Upper lobe of right lung (tissue), 1 donor: ENCODE data around the gene ZC3H7B. TPM values are rescaled to one million over a fixed set of nuclear protein-coding genes. Genes with fewer than 3 reads are reported as not detected.

ENCODE experiments used
- ATAC-seq: fragments of 200-7000 bp; cut with Tn5 transposase; one replicate; pipeline ENCODE4 v1.9.1; 2020; ENCODE audit warnings: mild to moderate bottlenecking, moderate library complexity
- DNase-seq: peaks from one replicate; pipeline ENCODE4 v3.0.0-alpha.2; 2020
- H3K27ac ChIP-seq: fragments of 200-600 bp; one replicate; pipeline ENCODE4 v1.8.0; 2022
- H3K27me3 ChIP-seq: fragments of 200-600 bp; one replicate; pipeline ENCODE4 v1.8.0; 2022; ENCODE audit warnings: mild to moderate bottlenecking
- H3K36me3 ChIP-seq: fragments of 200-600 bp; one replicate; pipeline ENCODE4 v1.8.0; 2022
- H3K4me1 ChIP-seq: fragments of 200-600 bp; one replicate; pipeline ENCODE4 v1.8.0; 2022
- H3K4me3 ChIP-seq: fragments of 200-600 bp; one replicate; pipeline ENCODE4 v1.8.0; 2022; ENCODE audit warnings: mild to moderate bottlenecking
- H3K9me3 ChIP-seq: fragments of 200-600 bp; one replicate; pipeline ENCODE4 v1.8.0; 2022
- intact Hi-C: fragments of 100-400 bp; cut with DNase I; formaldehyde crosslinking; loops from one replicate; pipeline ENCODE4 v1.11.0; 2022
- total RNA-seq: library from RNA; stranded (reverse); fragmentation: NEBNext Ultra II Directional; extraction: Animal tissue kit (Norgen Biotek cat#: 25700); gene quantifications from one replicate; pipeline ENCODE4 v1.2.1, GENCODE V29; 2021
- TF ChIP-seq, protein P1 (sequence below): fragments of 200-600 bp; IDR thresholded peaks from one replicate; pipeline ENCODE4 v1.8.0; 2022; ENCODE audit warnings: antibody characterized with exemption
- donor health status: DM: no; HTN: yes; CAD: no; lungs with severe emphysema.

ZC3H7B gene
- total RNA-seq, 1 donor from 2014 or later = 70.3 TPM

DNA sequence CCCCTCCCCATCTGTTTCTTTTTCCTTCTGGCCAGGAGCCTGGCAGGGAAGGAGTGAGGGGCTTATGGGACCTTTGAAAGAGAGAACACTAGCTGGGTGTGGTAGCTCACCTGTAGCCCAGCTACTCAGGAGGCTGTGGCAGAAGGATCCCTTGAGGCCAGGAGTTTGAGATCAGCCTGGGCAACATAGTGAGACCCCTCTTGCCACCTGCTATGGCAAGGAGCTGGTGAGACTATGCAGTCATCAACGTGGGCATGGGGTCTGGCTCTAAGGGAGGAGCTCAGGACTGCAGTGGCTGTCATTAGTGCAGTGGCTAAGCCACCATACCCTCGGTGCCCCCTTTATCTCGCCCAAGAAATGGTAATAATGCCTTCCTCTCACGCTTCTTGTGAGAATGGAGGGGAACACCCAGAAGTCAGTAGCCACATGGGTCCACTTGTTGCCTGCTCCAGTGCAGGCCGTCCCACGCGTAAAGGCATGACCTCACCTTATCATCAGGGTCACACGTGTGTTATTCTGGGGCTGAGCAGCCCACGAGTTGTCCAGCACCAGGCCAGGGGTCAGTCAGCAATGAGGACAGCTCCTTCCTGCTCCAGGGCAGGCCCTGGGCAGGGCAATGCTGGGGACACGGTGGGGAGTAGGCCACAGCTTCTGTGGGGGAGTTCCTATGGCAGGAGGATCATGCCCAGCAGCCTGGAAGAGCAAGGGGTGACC, 52.7 kb downstream of the ZC3H7B start:
- Histone ChIP-seq H3K27me3 (no peaks in the 10 kb centered on the region), H3K36me3 (peaks cover 89% of the 10 kb centered on the region), H3K27ac (no peak overlapping the region)

DNA sequence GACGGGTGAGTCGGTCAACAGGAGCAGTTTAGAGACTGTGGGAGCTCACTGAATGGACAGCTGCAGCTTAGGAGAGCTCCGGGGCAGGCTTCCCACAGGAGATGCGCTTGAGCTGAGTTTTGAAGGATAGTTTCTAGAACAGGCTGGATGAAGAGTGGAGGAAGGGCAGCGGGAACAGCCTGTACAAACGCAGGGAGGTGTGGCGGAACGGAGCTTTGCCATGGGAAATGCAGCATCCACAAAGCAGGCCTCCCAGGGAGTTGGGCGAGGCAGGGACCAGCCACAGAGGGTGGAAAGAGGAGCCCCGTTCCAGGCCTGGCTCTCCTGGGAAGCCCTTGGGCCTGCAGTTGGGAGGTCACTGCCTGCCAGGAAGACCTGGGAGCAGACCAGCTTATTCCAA, 53.7 kb downstream of the ZC3H7B start:
- Histone ChIP-seq H3K27ac (no peak overlapping the region), H3K27me3 (no peaks in the 10 kb centered on the region), H3K4me1 (no peaks in the 10 kb centered on the region), H3K4me3 (no peak overlapping the region), H3K9me3 (no peaks in the 10 kb centered on the region), H3K36me3 (peaks cover 79% of the 10 kb centered on the region)
- ATAC-seq = no peak
- intact Hi-C loops = no loop called here
- DNase-seq = no peak
- TF ChIP-seq, protein P1, sequence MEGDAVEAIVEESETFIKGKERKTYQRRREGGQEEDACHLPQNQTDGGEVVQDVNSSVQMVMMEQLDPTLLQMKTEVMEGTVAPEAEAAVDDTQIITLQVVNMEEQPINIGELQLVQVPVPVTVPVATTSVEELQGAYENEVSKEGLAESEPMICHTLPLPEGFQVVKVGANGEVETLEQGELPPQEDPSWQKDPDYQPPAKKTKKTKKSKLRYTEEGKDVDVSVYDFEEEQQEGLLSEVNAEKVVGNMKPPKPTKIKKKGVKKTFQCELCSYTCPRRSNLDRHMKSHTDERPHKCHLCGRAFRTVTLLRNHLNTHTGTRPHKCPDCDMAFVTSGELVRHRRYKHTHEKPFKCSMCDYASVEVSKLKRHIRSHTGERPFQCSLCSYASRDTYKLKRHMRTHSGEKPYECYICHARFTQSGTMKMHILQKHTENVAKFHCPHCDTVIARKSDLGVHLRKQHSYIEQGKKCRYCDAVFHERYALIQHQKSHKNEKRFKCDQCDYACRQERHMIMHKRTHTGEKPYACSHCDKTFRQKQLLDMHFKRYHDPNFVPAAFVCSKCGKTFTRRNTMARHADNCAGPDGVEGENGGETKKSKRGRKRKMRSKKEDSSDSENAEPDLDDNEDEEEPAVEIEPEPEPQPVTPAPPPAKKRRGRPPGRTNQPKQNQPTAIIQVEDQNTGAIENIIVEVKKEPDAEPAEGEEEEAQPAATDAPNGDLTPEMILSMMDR = no peak

More for the DNA sequence above, 52.7 kb downstream of the ZC3H7B start:
- Histone ChIP-seq H3K4me3 (no peak overlapping the region), H3K9me3 (no peaks in the 10 kb centered on the region), H3K4me1 (no peaks in the 10 kb centered on the region)
- TF ChIP-seq, protein P1 = no peak
- intact Hi-C loops = no loop called here
- ATAC-seq (no peak), DNase-seq (no peak)

DNA sequence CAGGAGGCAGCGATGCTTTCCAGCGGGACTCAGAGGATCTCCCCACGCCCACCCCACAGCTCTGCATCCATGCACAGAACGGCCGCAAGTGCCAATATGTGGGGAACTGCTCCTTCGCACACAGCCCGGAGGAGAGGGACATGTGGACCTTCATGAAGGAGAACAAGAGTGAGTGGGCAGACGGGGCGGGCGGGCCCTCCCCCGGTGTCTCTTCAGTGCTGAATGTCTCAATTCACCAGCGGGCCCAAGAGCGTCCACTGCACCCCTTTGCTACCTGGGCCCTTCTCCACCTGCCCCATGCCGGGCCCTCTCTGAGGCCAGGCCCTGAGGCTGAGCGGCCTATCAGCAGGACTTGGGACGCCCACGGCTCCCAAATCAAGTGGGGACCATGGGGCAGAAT, 54.6 kb downstream of the ZC3H7B start:
- H3K9me3 ChIP-seq = no peaks in the 10 kb centered on the region
- ATAC-seq (no peak), DNase-seq (no peak)
- H3K4me1 ChIP-seq = no peaks in the 10 kb centered on the region
- intact Hi-C loops = no loop called here
- peaks cover 76% of the 10 kb centered on the region for H3K36me3 ChIP-seq
- H3K4me3 ChIP-seq = no peak overlapping the region
- H3K27me3 ChIP-seq = no peaks in the 10 kb centered on the region
- TF ChIP-seq, protein P1 = no peak
- H3K27ac ChIP-seq = no peak overlapping the region

DNA sequence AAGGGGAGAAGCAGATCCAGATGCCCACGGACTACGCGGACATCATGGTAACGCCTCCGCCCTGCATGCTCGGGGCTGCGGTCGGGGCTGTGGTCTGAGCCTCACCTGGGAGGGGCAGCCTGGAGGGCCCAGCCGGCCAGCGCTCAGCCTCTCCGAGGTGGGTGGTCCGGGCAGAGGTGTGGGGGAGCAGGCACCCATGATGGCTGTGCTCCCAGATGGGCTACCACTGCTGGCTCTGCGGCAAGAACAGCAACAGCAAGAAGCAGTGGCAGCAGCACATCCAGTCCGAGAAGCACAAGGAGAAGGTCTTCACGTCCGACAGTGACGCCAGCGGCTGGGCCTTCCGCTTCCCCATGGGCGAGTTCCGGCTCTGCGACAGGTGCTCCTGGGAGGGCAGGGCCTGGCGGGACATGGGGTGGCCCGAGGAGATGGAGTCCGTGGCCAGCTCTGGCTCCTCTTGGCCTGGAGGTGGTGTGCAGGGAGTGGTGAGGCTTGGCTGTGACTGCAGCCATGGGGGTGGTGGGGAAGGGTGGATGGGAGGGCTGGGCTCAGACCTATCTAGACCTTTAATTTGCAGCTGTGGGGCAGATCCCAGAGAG, 55.2 kb downstream of the ZC3H7B start:
- ATAC-seq (no peak), DNase-seq (no peak)
- H3K4me3 ChIP-seq = no peak overlapping the region
- intact Hi-C loops = no loop called here
- TF ChIP-seq, protein P1 = no peak
- H3K27ac ChIP-seq = no peak overlapping the region
- H3K9me3 ChIP-seq = no peaks in the 10 kb centered on the region
- no peaks in the 10 kb centered on the region for H3K4me1 ChIP-seq
- H3K27me3 ChIP-seq = no peaks in the 10 kb centered on the region
- H3K36me3 ChIP-seq = peaks cover 70% of the 10 kb centered on the region

DNA sequence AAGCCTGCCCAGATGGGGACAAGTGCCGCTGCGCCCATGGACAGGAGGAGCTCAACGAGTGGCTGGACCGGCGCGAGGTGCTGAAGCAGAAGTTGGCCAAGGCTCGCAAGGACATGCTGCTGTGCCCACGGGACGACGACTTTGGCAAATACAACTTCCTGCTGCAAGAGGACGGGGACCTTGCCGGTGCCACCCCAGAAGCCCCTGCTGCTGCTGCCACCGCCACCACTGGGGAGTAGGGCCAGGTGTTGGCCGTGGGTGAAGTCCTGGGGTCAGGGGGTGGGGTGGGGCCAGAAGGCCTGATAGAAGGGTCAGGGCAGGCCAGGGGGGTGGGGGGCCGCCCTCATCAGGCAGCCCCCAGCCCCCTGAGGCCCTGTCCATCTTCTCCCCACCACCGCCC, 55.9 kb downstream of the ZC3H7B start:
- Histone ChIP-seq H3K4me3 (no peak overlapping the region), H3K4me1 (no peaks in the 10 kb centered on the region), H3K36me3 (peaks cover 64% of the 10 kb centered on the region), H3K9me3 (no peaks in the 10 kb centered on the region), H3K27ac (no peak overlapping the region), H3K27me3 (no peaks in the 10 kb centered on the region)
- intact Hi-C loops = no loop called here
- TF ChIP-seq, protein P1 = no peak
- no peak for DNase-seq
- no peak for ATAC-seq
